Measurements from ENCODE around the gene FOXRED2. TPM values are rescaled to one million over a fixed set of nuclear protein-coding genes. Genes with fewer than 3 reads are reported as not detected.
"Not testable (repeated sequence)": the region's sequence is repeated elsewhere in the genome, so short reads cannot be mapped to it uniquely, and the experiment has no call there.

The FOXRED2 gene
- total RNA-seq, 8 experiments from 2014 or later = 2.5 to 20.7 (median 11.1) TPM

- no peak for ATAC-seq (replicated peaks in 6 of 8)
- peaks cover 0 to 4% of the 10 kb centered on the region in 2 donors for H3K4me1 ChIP-seq (replicated peaks in 1 of 2)
- WGBS, 10 experiments = 54 to 100% (median 76%) methylated on average over 1 to 11 of the region's 12 CpGs
- in situ Hi-C loops (cut with MboI; ENCODE audit: low pct_unique_long_range_greater_than_20kb in 2 of 9, low sequenced_read_pairs in 9 of 9, unreplicated experiment in 9 of 9) = loop anchor here in 3 of 9 experiments (10.0 to 25.0 kb wide), 4 partner anchors 221 to 446 kb away; partner anchors contain the start of gene NCF4 (in 1 of the 3)
- H3K27ac ChIP-seq = no peak overlapping the region
- no peak overlapping the region for H3K4me3 ChIP-seq
These were observed 34.2 kb upstream of the FOXRED2 start for GRCh38 chr22:36540867-36541642.

DNA sequence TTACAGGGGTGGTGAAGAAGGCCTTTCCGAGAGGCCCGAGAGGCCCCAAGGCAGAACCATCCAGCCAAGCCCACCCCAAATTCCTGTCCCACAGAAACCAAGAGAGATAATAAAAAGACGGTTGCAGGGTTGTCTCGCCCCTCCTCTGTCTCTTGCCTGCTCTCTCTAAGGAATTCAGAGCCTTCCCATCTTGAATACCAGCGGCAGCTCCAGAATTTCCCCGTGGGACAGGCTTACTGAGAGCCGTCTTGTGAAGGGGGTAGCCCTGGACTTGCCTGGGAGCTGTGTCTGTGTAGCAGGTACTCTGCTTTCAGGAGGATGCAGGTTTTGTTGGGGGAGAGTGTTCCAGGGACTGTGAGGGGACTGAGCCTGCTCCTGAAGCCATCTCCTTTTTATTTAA is 31.7 kb upstream of the FOXRED2 start:
- no peak overlapping the region for H3K4me3 ChIP-seq
- in situ Hi-C loops (cut with MboI; ENCODE audit: low pct_unique_long_range_greater_than_20kb in 2 of 9, low sequenced_read_pairs in 9 of 9, unreplicated experiment in 9 of 9) = loop anchor here in 3 of 9 experiments (25.0 kb wide), 3 partner anchors 224 to 449 kb away; partner anchors contain the start of gene NCF4 (in 1 of the 3)
- WGBS, 10 experiments = 26 to 80% (median 53%) methylated on average over 1 to 6 of the region's 7 CpGs; no CpG with 5 or more reads in 3 of the 10 experiments
- ATAC-seq (replicated peaks in 6 of 8) = peak in 4 of 8 experiments; percentile 9 to 86 (median 59)
- H3K4me1 ChIP-seq (replicated peaks in 1 of 2) = peaks cover 0 to 4% of the 10 kb centered on the region in 2 donors
- H3K27ac ChIP-seq = no peak overlapping the region

DNA sequence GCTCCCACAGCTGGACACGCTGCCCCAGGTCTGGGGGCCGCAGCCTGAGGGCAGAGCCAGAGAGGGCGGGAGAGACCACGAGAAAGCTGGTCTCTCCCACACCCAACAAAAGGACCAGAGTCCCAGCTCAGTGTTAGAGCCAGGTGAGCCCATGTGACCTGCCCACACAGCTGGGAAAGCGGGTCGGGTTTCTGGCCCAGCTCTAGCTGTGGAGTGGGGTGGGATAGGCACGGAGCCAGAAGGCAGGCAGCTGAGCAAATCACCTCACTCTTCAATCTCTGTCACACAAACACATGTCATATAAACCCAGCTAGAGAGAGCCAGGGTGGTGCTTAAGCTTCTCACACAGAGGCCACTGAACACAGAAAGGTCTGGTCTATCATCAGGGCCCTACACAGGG is 29.9 kb upstream of the FOXRED2 start:
- Histone ChIP-seq H3K4me1 (replicated peaks in 1 of 2) (peaks cover 0 to 4% of the 10 kb centered on the region in 2 donors), H3K4me3 (no peak overlapping the region), H3K27ac (no peak overlapping the region)
- peak in 5 of 8 experiments; percentile 7 to 27 (median 24) for ATAC-seq (replicated peaks in 6 of 8)
- in situ Hi-C loops (cut with MboI; ENCODE audit: low pct_unique_long_range_greater_than_20kb in 2 of 9, low sequenced_read_pairs in 9 of 9, unreplicated experiment in 9 of 9) = loop anchor here in 3 of 9 experiments (25.0 kb wide), 3 partner anchors 226 to 451 kb away; partner anchors contain the start of gene NCF4 (in 1 of the 3)
- 28 to 73% (median 40%) methylated on average over 1 to 4 of the region's 7 CpGs; no CpG with 5 or more reads in 7 of the 10 experiments for WGBS, 10 experiments

DNA sequence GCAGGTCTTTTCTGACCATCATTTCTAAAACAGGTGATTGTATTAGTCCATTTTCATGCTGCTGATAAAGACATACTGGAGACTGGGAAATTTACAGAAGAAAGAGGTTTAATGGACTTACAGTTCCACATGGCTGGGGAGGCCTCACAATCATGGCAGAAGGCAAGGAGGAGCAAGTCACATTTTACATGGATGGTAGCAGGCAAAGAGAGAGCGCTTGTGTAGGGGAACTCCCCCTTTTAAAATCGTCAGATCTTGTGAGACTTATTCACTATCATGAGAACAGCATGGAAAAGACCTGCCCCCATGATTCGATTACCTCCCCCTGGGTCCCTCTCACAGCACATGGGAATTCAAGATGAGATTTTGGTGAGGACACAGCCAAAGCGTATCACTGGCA is 26.5 kb upstream of the FOXRED2 start:
- in situ Hi-C loops (cut with MboI; ENCODE audit: low pct_unique_long_range_greater_than_20kb in 2 of 9, low sequenced_read_pairs in 9 of 9, unreplicated experiment in 9 of 9) = loop anchor here in 3 of 9 experiments (25.0 kb wide), 3 partner anchors 229 to 454 kb away; partner anchors contain the start of gene NCF4 (in 1 of the 3)
- WGBS, 10 experiments = 46 to 100% (median 86%) methylated on average over 1 to 3 of the region's 4 CpGs; no CpG with 5 or more reads in 3 of the 10 experiments
- not testable (repeated sequence) for ATAC-seq (replicated peaks in 6 of 8); H3K27ac ChIP-seq; H3K4me3 ChIP-seq; H3K4me1 ChIP-seq (replicated peaks in 1 of 2)

DNA sequence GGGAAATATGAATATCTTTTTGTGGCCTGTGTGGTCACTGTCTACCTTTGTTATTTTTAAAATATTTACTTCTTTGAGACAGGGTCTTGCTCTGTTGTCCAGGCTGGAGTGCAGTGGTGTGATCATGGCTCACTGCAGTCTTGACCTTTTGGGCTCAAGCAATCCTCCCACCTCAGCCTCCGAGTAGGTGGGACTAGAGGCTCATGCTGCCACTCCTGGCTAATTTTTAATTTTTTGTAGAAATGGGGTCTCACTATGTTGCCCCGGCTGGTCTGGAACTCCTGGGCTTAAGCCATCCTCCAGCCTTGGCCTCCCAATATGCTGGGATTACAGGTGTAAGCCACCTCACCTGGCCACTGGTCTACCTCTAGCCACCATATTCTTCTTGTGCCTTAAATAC is 25.6 kb upstream of the FOXRED2 start:
- WGBS, 10 experiments = 50 to 100% (median 87%) methylated on average over 1 to 2 of the region's 2 CpGs; no CpG with 5 or more reads in 2 of the 10 experiments
- in situ Hi-C loops (cut with MboI; ENCODE audit: low pct_unique_long_range_greater_than_20kb in 2 of 9, low sequenced_read_pairs in 9 of 9, unreplicated experiment in 9 of 9) = loop anchor here in 3 of 9 experiments (25.0 kb wide), 3 partner anchors 230 to 455 kb away; partner anchors contain the start of gene NCF4 (in 1 of the 3)
- ATAC-seq (replicated peaks in 6 of 8) = no peak
- H3K27ac ChIP-seq = no peak overlapping the region
- no peak overlapping the region for H3K4me3 ChIP-seq
- peaks cover 9 to 10% of the 10 kb centered on the region in 2 donors for H3K4me1 ChIP-seq (replicated peaks in 1 of 2)

DNA sequence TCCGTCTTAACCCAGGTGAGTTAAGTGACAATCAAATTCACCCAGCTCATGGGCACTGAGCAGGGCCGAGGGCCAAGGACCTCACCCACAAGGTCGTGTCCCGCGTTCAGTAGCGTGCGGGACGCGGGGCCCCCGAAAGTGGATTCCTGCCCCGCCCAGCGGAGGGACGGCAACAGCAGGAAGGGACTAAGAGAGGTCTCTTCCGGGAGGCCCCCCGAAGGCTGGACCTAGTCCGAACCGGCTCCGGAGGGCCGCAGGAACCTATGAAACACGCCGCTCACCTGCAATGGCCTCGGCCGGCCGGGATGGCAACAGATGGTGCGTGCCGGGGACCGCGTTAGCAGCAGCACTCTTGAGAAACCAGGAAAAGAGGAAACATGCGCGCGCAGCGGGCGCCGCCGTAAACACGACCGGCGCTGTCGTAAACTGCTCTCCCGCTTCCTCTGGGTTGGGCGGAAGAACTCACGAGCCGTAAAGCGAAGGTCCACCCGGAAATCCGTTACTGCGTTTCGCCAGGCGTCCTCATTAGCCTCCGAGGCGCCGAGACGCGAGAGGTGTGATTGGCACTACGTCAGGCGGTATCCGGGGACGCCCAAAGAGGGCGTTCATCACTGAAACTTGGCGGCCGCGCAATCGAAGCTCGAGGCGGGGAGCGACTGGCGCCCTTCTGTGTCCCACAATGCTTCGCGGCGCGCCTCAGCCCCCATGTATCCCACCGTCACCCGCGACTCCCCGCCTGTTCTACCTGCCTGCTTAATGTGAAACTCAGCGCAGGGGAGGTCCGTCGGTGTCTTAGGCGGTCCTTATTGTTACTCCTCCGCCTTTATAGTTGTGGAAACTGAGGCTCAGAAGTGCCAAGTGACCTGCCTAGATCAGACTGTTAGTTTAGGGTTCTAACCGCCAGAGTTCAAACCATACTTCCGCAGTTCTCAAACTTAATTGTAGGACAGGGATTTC is 22.2 kb upstream of the FOXRED2 start, which contains the start of gene EIF3D:
TSS of gene EIF3D (minus strand) at position 372 of the 957 bp plus-strand sequence. CDS start 3,045 bp downstream, outside the sequence.
- peak within 1 kb of the TSS; percentile 69 to 88 for H3K27ac ChIP-seq
- H3K4me3 ChIP-seq = peak within 1 kb of the TSS; percentile 55 to 76 (median 59)
- peak; percentile 81 to 95 (median 93) for ATAC-seq (replicated peaks in 6 of 8)
- peaks cover 14 to 17% of the 10 kb centered on the region in 2 donors for H3K4me1 ChIP-seq (replicated peaks in 1 of 2)
- whole genome bisulfite sequencing, 10 experiments = 0 to 6% (median 2%) methylated on average over 2 to 33 of the region's 82 CpGs; no CpG with 5 or more reads in 4 of the 10 experiments
- in situ Hi-C loops (cut with MboI; ENCODE audit: low pct_unique_long_range_greater_than_20kb in 2 of 9, low sequenced_read_pairs in 9 of 9, unreplicated experiment in 9 of 9) = loop anchor here in 3 of 9 experiments (25.0 kb wide), 3 partner anchors 233 to 458 kb away; partner anchors contain the start of gene NCF4 (in 1 of the 3)

- peak overlapping the region; percentile 69 to 88 for H3K27ac ChIP-seq
- peak overlapping the region; percentile 55 to 76 (median 59) for H3K4me3 ChIP-seq
- H3K4me1 ChIP-seq (replicated peaks in 1 of 2) = peaks cover 14 to 17% of the 10 kb centered on the region in 2 donors
- 0 to 60% (median 1%) methylated on average over 1 to 8 of the region's 8 CpGs; no CpG with 5 or more reads in 1 of the 10 experiments for WGBS, 10 experiments
- in situ Hi-C loops (cut with MboI; ENCODE audit: low pct_unique_long_range_greater_than_20kb in 2 of 9, low sequenced_read_pairs in 9 of 9, unreplicated experiment in 9 of 9) = loop anchor here in 3 of 9 experiments (25.0 kb wide), 3 partner anchors 234 to 459 kb away; partner anchors contain the start of gene NCF4 (in 1 of the 3)
- peak in 2 of 8 experiments; percentile 6 to 19 for ATAC-seq (replicated peaks in 6 of 8)
These were observed 21.5 kb upstream of the FOXRED2 start for GRCh38 chr22:36528341-36528740.

DNA sequence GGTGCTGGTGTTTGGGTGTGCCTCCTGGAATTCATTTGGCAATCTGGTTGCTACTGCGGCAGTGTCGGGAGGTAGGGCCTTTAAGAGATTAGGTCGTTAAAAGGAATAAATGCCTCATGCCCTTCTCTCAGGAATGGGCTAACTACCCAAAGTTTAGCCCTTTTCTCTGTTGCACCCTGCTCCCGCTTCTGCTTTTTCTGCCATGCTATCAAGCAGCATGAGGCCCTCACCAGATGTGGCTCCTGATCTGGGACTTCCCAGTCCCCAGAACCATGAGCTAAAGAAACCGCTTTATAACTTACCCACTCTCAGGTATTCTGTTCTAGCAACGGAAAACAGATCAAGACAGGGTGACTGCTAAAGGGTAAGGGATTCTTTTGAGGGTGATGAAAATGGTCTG is 15.8 kb upstream of the FOXRED2 start:
- Histone ChIP-seq H3K27ac (no peak overlapping the region), H3K4me1 (replicated peaks in 1 of 2) (peaks cover 7 to 10% of the 10 kb centered on the region in 2 donors), H3K4me3 (no peak overlapping the region)
- ATAC-seq (replicated peaks in 6 of 8) = peak in 2 of 8 experiments; percentile 14 to 41
- in situ Hi-C loops (cut with MboI; ENCODE audit: low pct_unique_long_range_greater_than_20kb in 2 of 9, low sequenced_read_pairs in 9 of 9, unreplicated experiment in 9 of 9) = no loop called here
- WGBS, 10 experiments = 71 to 100% (median 98%) methylated on average over 1 to 6 of the region's 6 CpGs; no CpG with 5 or more reads in 2 of the 10 experiments

GRCh38 chr22:36520423-36520822 is 13.6 kb upstream of the FOXRED2 start:
- no peak overlapping the region for H3K4me3 ChIP-seq
- H3K27ac ChIP-seq = no peak overlapping the region
- H3K4me1 ChIP-seq (replicated peaks in 1 of 2) = no peaks in the 10 kb centered on the region
- WGBS, 10 experiments = 72 to 100% (median 98%) methylated on average over 1 to 3 of the region's 3 CpGs; no CpG with 5 or more reads in 2 of the 10 experiments
- ATAC-seq (replicated peaks in 6 of 8) = no peak
- in situ Hi-C loops (cut with MboI; ENCODE audit: low pct_unique_long_range_greater_than_20kb in 2 of 9, low sequenced_read_pairs in 9 of 9, unreplicated experiment in 9 of 9) = no loop called here

- not testable (repeated sequence) for H3K4me3 ChIP-seq, H3K27ac ChIP-seq
- WGBS, 10 experiments = 90 to 100% (median 100%) methylated on average over 1 to 2 of the region's 2 CpGs; no CpG with 5 or more reads in 2 of the 10 experiments
These were observed 13.1 kb upstream of the FOXRED2 start for GRCh38 chr22:36519906-36520305.

GRCh38 chr22:36514766-36515165 is 7.9 kb upstream of the FOXRED2 start:
- in situ Hi-C loops (cut with MboI; ENCODE audit: low pct_unique_long_range_greater_than_20kb in 2 of 9, low sequenced_read_pairs in 9 of 9, unreplicated experiment in 9 of 9) = no loop called here
- Histone ChIP-seq H3K4me1 (replicated peaks in 1 of 2) (no peaks in the 10 kb centered on the region), H3K4me3 (no peak overlapping the region), H3K27ac (no peak overlapping the region)
- ATAC-seq (replicated peaks in 6 of 8) = no peak
- 89 to 100% (median 100%) methylated on average over 1 of the region's 1 CpG; no CpG with 5 or more reads in 5 of the 10 experiments for whole genome bisulfite sequencing, 10 experiments

More at GRCh38 chr22:36519906-36520305, 13.1 kb upstream of the FOXRED2 start:
- in situ Hi-C loops (cut with MboI; ENCODE audit: low pct_unique_long_range_greater_than_20kb in 2 of 9, low sequenced_read_pairs in 9 of 9, unreplicated experiment in 9 of 9); ATAC-seq (replicated peaks in 6 of 8); H3K4me1 ChIP-seq (replicated peaks in 1 of 2): not testable (repeated sequence)

GRCh38 chr22:36512991-36513390 is 6.2 kb upstream of the FOXRED2 start:
- H3K4me1 ChIP-seq (replicated peaks in 1 of 2) = no peaks in the 10 kb centered on the region
- H3K27ac ChIP-seq = no peak overlapping the region
- in situ Hi-C loops (cut with MboI; ENCODE audit: low pct_unique_long_range_greater_than_20kb in 2 of 9, low sequenced_read_pairs in 9 of 9, unreplicated experiment in 9 of 9) = no loop called here
- no peak for ATAC-seq (replicated peaks in 6 of 8)
- WGBS, 10 experiments = 83 to 100% (median 95%) methylated on average over 1 to 4 of the region's 4 CpGs; no CpG with 5 or more reads in 5 of the 10 experiments
- H3K4me3 ChIP-seq = no peak overlapping the region
